CD4-positive, alpha-beta T cell (primary cell): ENCODE results near the gene ECM1. TPM values are rescaled to one million over a fixed set of nuclear protein-coding genes. Genes with fewer than 3 reads are reported as not detected.

ENCODE experiments used
- ATAC-seq: fragments of 200-7000 bp; cut with Tn5 transposase; one replicate; pipeline ENCODE4 v1.10.0; 2022; ENCODE audit warnings: mild to moderate bottlenecking; ENCODE audit not compliant: poor library complexity
- CTCF ChIA-PET: fragments of 350-600 bp; sonication (Branson Sonifier 250); formaldehyde crosslinking; loops from one replicate; lab custom pipeline; 2021; ENCODE audit warnings: antibody characterized with exemption, inconsistent platforms; lab: Charles Lee
- POLR2A ChIA-PET: fragments of 350-600 bp; sonication (Branson Sonifier 250); formaldehyde crosslinking; loops from one replicate; lab custom pipeline; 2021; ENCODE audit warnings: antibody characterized with exemption, inconsistent platforms; lab: Charles Lee
- DNase-seq, 14 experiments: peaks; one replicate each; pipeline ENCODE4 v3.0.0-alpha.2; 2013 to 2020; ENCODE audit warnings: mixed read lengths in 2 of 14
- H3K27ac ChIP-seq, 2 donors: one replicate each; pipeline versions ENCODE4 v1.5.1 to v1.7.0; 2013; ENCODE audit warnings: low read length in 2 of 2, low read depth in 1 of 2, mild to moderate bottlenecking in 1 of 2
- H3K27me3 ChIP-seq, 2 experiments: 1 replicate in 1 of 2; 2 replicates in 1 of 2; pipeline versions ENCODE4 v1.6.1 to v1.7.0; 2013; ENCODE audit warnings: low read length in 2 of 2, control low read depth in 1 of 2, mild to moderate bottlenecking in 1 of 2, moderate library complexity in 1 of 2; ENCODE audit not compliant: insufficient read depth in 2 of 2, control insufficient read depth in 1 of 2
- H3K36me3 ChIP-seq: one replicate; pipeline ENCODE4 v1.6.1; 2013; ENCODE audit warnings: low read length, control low read depth; ENCODE audit not compliant: insufficient read depth
- H3K4me1 ChIP-seq: one replicate; pipeline ENCODE4 v1.6.1; 2013; ENCODE audit warnings: low read length, control low read depth; ENCODE audit not compliant: insufficient read depth
- H3K4me3 ChIP-seq: one replicate; pipeline ENCODE4 v1.5.1; 2013; ENCODE audit warnings: mild to moderate bottlenecking, low read length, moderate library complexity
- H3K9me3 ChIP-seq, 2 experiments: 1 replicate in 1 of 2; 2 replicates in 1 of 2; pipeline versions ENCODE4 v1.6.1 to v1.7.0; 2013; ENCODE audit warnings: low read length in 2 of 2, mild to moderate bottlenecking in 2 of 2, control low read depth in 1 of 2, moderate library complexity in 1 of 2; ENCODE audit not compliant: control insufficient read depth in 1 of 2, insufficient read depth in 1 of 2
- H3K27ac Mint-ChIP-seq: one replicate; pipeline ENCODE4 v1.8.0; 2020; ENCODE audit warnings: mixed read lengths
- H3K27me3 Mint-ChIP-seq: one replicate; pipeline ENCODE4 v1.8.0; 2021; ENCODE audit warnings: mixed read lengths
- H3K36me3 Mint-ChIP-seq: one replicate; pipeline ENCODE4 v1.8.0; 2021; ENCODE audit warnings: low read depth, mixed read lengths
- H3K4me1 Mint-ChIP-seq: one replicate; pipeline ENCODE4 v1.8.0; 2021; ENCODE audit warnings: low read depth, mixed read lengths
- H3K4me3 Mint-ChIP-seq: one replicate; pipeline ENCODE4 v1.8.0; 2020; ENCODE audit warnings: mild to moderate bottlenecking, mixed read lengths
- H3K9me3 Mint-ChIP-seq: one replicate; pipeline ENCODE4 v1.8.0; 2020; ENCODE audit warnings: mixed read lengths
- CTCF ChIP-seq: fragments of 200-600 bp; IDR thresholded peaks from one replicate; pipeline ENCODE4 v1.8.0; 2022; ENCODE audit warnings: antibody characterized with exemption, mild to moderate bottlenecking
- intact Hi-C, 2 experiments: fragments of 100-400 bp; cut with DNase I in 1 of 2; cut with micrococcal nuclease in 1 of 2; formaldehyde crosslinking; loops; one replicate each; pipeline versions ENCODE4 v1.15.1 to v1.9.0; 2023 to 2025; cut with DNase I, micrococcal nuclease
- total RNA-seq, 174 experiments: library from RNA in 2 of 174; stranded (reverse) in 2 of 174; gene quantifications; one replicate each; pipeline ENCODE4 v1.2.3 and lab custom pipeline; 2021 to 2026

The ECM1 gene
- total RNA-seq, 2 experiments from 2014 or later: 0.31 TPM; not detected in 1

- H3K27me3 Mint-ChIP-seq: no peaks in the 10 kb centered on the region
- H3K4me1 ChIP-seq: no peaks in the 10 kb centered on the region
- DNase-seq (no peak), ATAC-seq (no peak)
- H3K27ac ChIP-seq: no peak overlapping the region
- H3K36me3 ChIP-seq: peaks cover 49% of the 10 kb centered on the region
- TF ChIP-seq CTCF: no peak
- POLR2A ChIA-PET: interaction anchor here (1.2 kb wide), 1 partner anchor 10 kb away, joined by 4 read pairs; the partner anchor contains the start of gene FALEC
- H3K4me1 Mint-ChIP-seq: no peaks in the 10 kb centered on the region
- H3K36me3 Mint-ChIP-seq: peaks cover 58% of the 10 kb centered on the region
- no peak overlapping the region for H3K27ac Mint-ChIP-seq
- intact Hi-C loops: no loop called here
- no peaks in the 10 kb centered on the region for H3K9me3 ChIP-seq
- no peaks in the 10 kb centered on the region for H3K9me3 Mint-ChIP-seq
- CTCF ChIA-PET: no interaction called here
- no peak overlapping the region for H3K4me3 ChIP-seq
- H3K4me3 Mint-ChIP-seq: no peak overlapping the region
- H3K27me3 ChIP-seq: no peaks in the 10 kb centered on the region
Observed at GRCh38 chr1:150505431-150505830, 2.5 kb upstream of the ECM1 start.

GRCh38 chr1:150508982-150509381 is 1.1 kb downstream of the ECM1 start:
- TF ChIP-seq CTCF: no peak
- no peaks in the 10 kb centered on the region for H3K4me1 ChIP-seq
- CTCF ChIA-PET: no interaction called here
- H3K27ac Mint-ChIP-seq: no peak overlapping the region
- DNase-seq (no peak), ATAC-seq (no peak)
- no peaks in the 10 kb centered on the region for H3K9me3 Mint-ChIP-seq
- H3K36me3 ChIP-seq: peaks cover 35% of the 10 kb centered on the region
- no peaks in the 10 kb centered on the region for H3K27me3 Mint-ChIP-seq
- H3K27ac ChIP-seq: no peak overlapping the region
- H3K4me3 ChIP-seq: no peak overlapping the region
- no peak overlapping the region for H3K4me3 Mint-ChIP-seq
- intact Hi-C loops: no loop called here
- H3K4me1 Mint-ChIP-seq: no peaks in the 10 kb centered on the region
- H3K9me3 ChIP-seq: no peaks in the 10 kb centered on the region
- POLR2A ChIA-PET: interaction anchor here (1.1 kb wide), 1 partner anchor 22 kb away, joined by 4 read pairs; the partner anchor contains the start of gene TARS2
- H3K36me3 Mint-ChIP-seq: peaks cover 31% of the 10 kb centered on the region
- no peaks in the 10 kb centered on the region for H3K27me3 ChIP-seq

- ATAC-seq: no peak
- Histone ChIP-seq H3K4me1 (peaks cover 17% of the 10 kb centered on the region), H3K4me3 (no peak overlapping the region), H3K9me3 (no peaks in the 10 kb centered on the region), H3K36me3 (peaks cover 10% of the 10 kb centered on the region), H3K27ac (no peak overlapping the region), H3K27me3 (no peaks in the 10 kb centered on the region)
- Mint-ChIP-seq H3K27ac (no peak overlapping the region), H3K27me3 (no peaks in the 10 kb centered on the region), H3K36me3 (peaks cover 6% of the 10 kb centered on the region), H3K4me1 (peaks cover 16% of the 10 kb centered on the region), H3K4me3 (no peak overlapping the region), H3K9me3 (no peaks in the 10 kb centered on the region)
- CTCF ChIA-PET: interaction anchor here (0.6 kb wide), 1 partner anchor 75 kb away, joined by 3 read pairs; no protein-coding TSS in a partner anchor
- DNase-seq: no peak
- POLR2A ChIA-PET: no interaction called here
- intact Hi-C loops: no loop called here
- no peak for TF ChIP-seq CTCF
Observed at GRCh38 chr1:150511551-150511950, 3.6 kb downstream of the ECM1 start.
